Aorta (tissue), 5 donors: ENCODE results near the gene HABP4. TPM values are rescaled to one million over a fixed set of nuclear protein-coding genes. Genes with fewer than 3 reads are reported as not detected.
A peak's percentile ranks its signal among the peaks of the same experiment; 100 is the strongest.

Source experiments
- ATAC-seq: fragments of 200-7000 bp; cut with Tn5 transposase; one replicate; pipeline ENCODE4 v1.9.1; 2022; ENCODE audit warnings: moderate library complexity; ENCODE audit not compliant: low FRiP score
- DNase-seq, 2 donors: peaks; one replicate each; pipeline ENCODE4 v3.0.0-alpha.2; 2020
- H3K27ac ChIP-seq, 2 donors: one replicate each; pipeline ENCODE4 v1.5.1; 2013; ENCODE audit warnings: low read length in 2 of 2, mild to moderate bottlenecking in 2 of 2, moderate library complexity in 2 of 2, control low read depth in 1 of 2, inconsistent platforms in 1 of 2, low read depth in 1 of 2
- H3K27me3 ChIP-seq, 2 donors: one replicate each; pipeline ENCODE4 v1.6.1; 2013; ENCODE audit warnings: control low read depth in 1 of 2, low read length in 1 of 2, mild to moderate bottlenecking in 1 of 2, moderate library complexity in 1 of 2; ENCODE audit not compliant: insufficient read depth in 2 of 2, control insufficient read depth in 1 of 2
- H3K36me3 ChIP-seq, 2 donors: one replicate each; pipeline ENCODE4 v1.6.1; 2013; ENCODE audit warnings: control low read depth in 1 of 2, low read length in 1 of 2, mild to moderate bottlenecking in 1 of 2; ENCODE audit not compliant: insufficient read depth in 2 of 2, control insufficient read depth in 1 of 2
- H3K4me1 ChIP-seq, 2 donors: one replicate each; pipeline ENCODE4 v1.6.1; 2013; ENCODE audit warnings: low read length in 2 of 2, control low read depth in 1 of 2, mild to moderate bottlenecking in 1 of 2, moderate library complexity in 1 of 2; ENCODE audit not compliant: insufficient read depth in 2 of 2, control insufficient read depth in 1 of 2
- H3K4me3 ChIP-seq, 2 donors: one replicate each; pipeline ENCODE4 v1.5.1; 2013; ENCODE audit warnings: low read length in 2 of 2, control low read depth in 1 of 2, mild to moderate bottlenecking in 1 of 2
- H3K9me3 ChIP-seq: one replicate; pipeline ENCODE4 v1.6.1; 2013; ENCODE audit warnings: mild to moderate bottlenecking, low read length; ENCODE audit not compliant: control insufficient read depth
- WGBS, 2 donors: extraction: QIAGEN DNeasy Blood & Tissue Kit; methylation state at CpG; one replicate each; pipeline ENCODE4 v1.1.7; 2013; 5-methylcytosine and 5-hydroxymethylcytosine counted together
- intact Hi-C, 2 donors: fragments of 100-400 bp; cut with DNase I; formaldehyde crosslinking; loops; one replicate each; pipeline versions ENCODE4 v1.14.2 to v1.15.0; 2022
- polyA plus RNA-seq, 2 donors: library from polyadenylated mRNA; stranded (reverse); fragments of 200-250 nt; gene quantifications; one replicate each; pipeline ENCODE4 v1.2.3, GENCODE V29; 2013
- total RNA-seq, 2 donors: library from RNA; stranded (reverse); fragmentation: NEBNext Ultra II Directional; extraction: Animal tissue kit (Norgen Biotek cat#: 25700); gene quantifications; one replicate each; pipeline ENCODE4 v1.2.1, GENCODE V29; 2021
- donor health status: healthy with polysubstance abuse.
- donor health status: Bipolar disorder and iron deficiency.
- donor health status: DM: no; HTN: no; CAD: no.
- donor health status: DM: no; HTN: no; CAD: no.
- donor health status: DM: yes; HTN: yes; CAD: no.

Gene HABP4
- total and polyA plus RNA-seq, 4 donors = 29.0 to 66.9 (median 42.8) TPM

- 81 to 87% methylated on average over 5 of the region's 5 CpGs for WGBS, 2 donors
- ATAC-seq (no peak), DNase-seq (no peak)
- intact Hi-C loops = no loop called here
- no peaks in the 10 kb centered on the region for H3K27me3 ChIP-seq
- no peak overlapping the region for H3K4me3 ChIP-seq
- H3K4me1 ChIP-seq = peaks cover 0 to 5% of the 10 kb centered on the region in 2 donors
- no peak overlapping the region for H3K27ac ChIP-seq
- no peaks in the 10 kb centered on the region for H3K9me3 ChIP-seq
- no peaks in the 10 kb centered on the region for H3K36me3 ChIP-seq
Observed at GRCh38 chr9:96460470-96460869, 10.5 kb downstream of the HABP4 start.

- Histone ChIP-seq H3K27ac (no peak overlapping the region), H3K27me3 (no peaks in the 10 kb centered on the region), H3K36me3 (no peaks in the 10 kb centered on the region), H3K9me3 (no peaks in the 10 kb centered on the region), H3K4me3 (no peak overlapping the region), H3K4me1 (peaks cover 0 to 5% of the 10 kb centered on the region in 2 donors)
- ATAC-seq (no peak), DNase-seq (no peak)
- intact Hi-C loops = no loop called here
Observed at GRCh38 chr9:96460882-96461281, 10.9 kb downstream of the HABP4 start.

- no peak for ATAC-seq
Observed at GRCh38 chr9:96461336-96461735, 11.4 kb downstream of the HABP4 start.

GRCh38 chr9:96462541-96462940, 12.6 kb downstream of the HABP4 start:
- H3K27ac ChIP-seq = no peak overlapping the region

More at GRCh38 chr9:96461336-96461735, 11.4 kb downstream of the HABP4 start:
- Histone ChIP-seq H3K9me3 (no peaks in the 10 kb centered on the region), H3K4me3 (no peak overlapping the region), H3K27ac (no peak overlapping the region), H3K4me1 (peaks cover 0 to 5% of the 10 kb centered on the region in 2 donors), H3K36me3 (no peaks in the 10 kb centered on the region), H3K27me3 (no peaks in the 10 kb centered on the region)
- intact Hi-C loops = no loop called here
- no peak for DNase-seq
- 89 to 91% methylated on average over 8 of the region's 8 CpGs for whole genome bisulfite sequencing, 2 donors

GRCh38 chr9:96464426-96464825, 14.5 kb downstream of the HABP4 start:
- no peak for ATAC-seq
- H3K27me3 ChIP-seq = no peaks in the 10 kb centered on the region
- DNase-seq = no peak
- H3K4me1 ChIP-seq = peaks cover 0 to 5% of the 10 kb centered on the region in 2 donors
- no peaks in the 10 kb centered on the region for H3K9me3 ChIP-seq
- 4 to 7% methylated on average over 6 of the region's 6 CpGs for WGBS, 2 donors
- peak overlapping the region; percentile 16 to 42 for H3K27ac ChIP-seq
- intact Hi-C loops = no loop called here
- no peak overlapping the region for H3K4me3 ChIP-seq
- peaks cover 0 to 2% of the 10 kb centered on the region in 2 donors for H3K36me3 ChIP-seq

More at GRCh38 chr9:96462541-96462940, 12.6 kb downstream of the HABP4 start:
- H3K9me3 ChIP-seq = no peaks in the 10 kb centered on the region
- H3K4me1 ChIP-seq = peaks cover 0 to 5% of the 10 kb centered on the region in 2 donors
- peaks cover 0 to 2% of the 10 kb centered on the region in 2 donors for H3K36me3 ChIP-seq
- WGBS, 2 donors = 94 to 95% methylated on average over 6 of the region's 6 CpGs
- DNase-seq (no peak), ATAC-seq (no peak)
- intact Hi-C loops = no loop called here
- no peak overlapping the region for H3K4me3 ChIP-seq
- no peaks in the 10 kb centered on the region for H3K27me3 ChIP-seq

GRCh38 chr9:96467784-96468183, 17.8 kb downstream of the HABP4 start:
- Histone ChIP-seq H3K9me3 (no peaks in the 10 kb centered on the region), H3K27me3 (no peaks in the 10 kb centered on the region), H3K27ac (no peak overlapping the region), H3K4me3 (no peak overlapping the region), H3K36me3 (peaks cover 0 to 2% of the 10 kb centered on the region in 2 donors), H3K4me1 (peaks cover 0 to 5% of the 10 kb centered on the region in 2 donors)
- ATAC-seq = no peak
- WGBS, 2 donors = 89 to 91% methylated on average over 5 of the region's 5 CpGs
- DNase-seq = no peak
- intact Hi-C loops = no loop called here

GRCh38 chr9:96476013-96476412, 26.0 kb downstream of the HABP4 start:
- ATAC-seq (no peak), DNase-seq (no peak)
- 90 to 91% methylated on average over 4 of the region's 4 CpGs for WGBS, 2 donors
- no peak overlapping the region for H3K27ac ChIP-seq
- H3K4me1 ChIP-seq = no peaks in the 10 kb centered on the region
- H3K9me3 ChIP-seq = no peaks in the 10 kb centered on the region
- no peaks in the 10 kb centered on the region for H3K27me3 ChIP-seq
- intact Hi-C loops = no loop called here
- peaks cover 0 to 6% of the 10 kb centered on the region in 2 donors for H3K36me3 ChIP-seq
- H3K4me3 ChIP-seq = no peak overlapping the region

- ATAC-seq (no peak), DNase-seq (no peak)
- Histone ChIP-seq H3K4me3 (no peak overlapping the region), H3K4me1 (no peaks in the 10 kb centered on the region), H3K36me3 (peaks cover 0 to 6% of the 10 kb centered on the region in 2 donors), H3K27ac (no peak overlapping the region), H3K27me3 (no peaks in the 10 kb centered on the region), H3K9me3 (no peaks in the 10 kb centered on the region)
- intact Hi-C loops = no loop called here
- 69 to 73% methylated on average over 5 of the region's 5 CpGs for WGBS, 2 donors
Observed at GRCh38 chr9:96476591-96476990, 26.6 kb downstream of the HABP4 start.

GRCh38 chr9:96478829-96479371, 28.9 kb downstream of the HABP4 start:
- no peaks in the 10 kb centered on the region for H3K27me3 ChIP-seq
- DNase-seq (no peak), ATAC-seq (no peak)
- H3K27ac ChIP-seq = no peak overlapping the region
- WGBS, 2 donors = 75 to 85% methylated on average over 4 of the region's 4 CpGs
- peaks cover 0 to 2% of the 10 kb centered on the region in 2 donors for H3K36me3 ChIP-seq
- H3K4me3 ChIP-seq = no peak overlapping the region
- no peaks in the 10 kb centered on the region for H3K9me3 ChIP-seq
- intact Hi-C loops = no loop called here
- peaks cover 0 to 4% of the 10 kb centered on the region in 2 donors for H3K4me1 ChIP-seq
